ENCODE measurements around the gene RAD21L1. TPM values are rescaled to one million over a fixed set of nuclear protein-coding genes. Genes with fewer than 3 reads are reported as not detected.

Gene RAD21L1
- total and polyA plus RNA-seq, 4 donors = not detected

GRCh38 chr20:1178103-1178502 lies 47.7 kb upstream of the RAD21L1 start:
- Histone ChIP-seq H3K36me3 (ENCODE audit: control insufficient read depth in 4 of 4, insufficient read depth in 3 of 4, low read depth in 1 of 4, low read length in 3 of 4) (peaks cover 0 to 6% (median 0%) of the 10 kb centered on the region in 4 donors), H3K4me3 (ENCODE audit: low read depth in 1 of 3, low read length in 3 of 3) (no peak overlapping the region), H3K27me3 (ENCODE audit: control insufficient read depth in 4 of 4, insufficient read depth in 4 of 4, low read length in 3 of 4) (no peaks in the 10 kb centered on the region), H3K4me1 (ENCODE audit: control insufficient read depth in 4 of 4, insufficient read depth in 4 of 4, low read length in 3 of 4) (peaks cover 4 to 16% (median 7%) of the 10 kb centered on the region in 4 donors), H3K9ac (ENCODE audit: low read depth in 1 of 2, low read length in 2 of 2) (no peak overlapping the region), H3K27ac (ENCODE audit: low read depth in 1 of 2, low read length in 2 of 2) (no peak overlapping the region), H3K9me3 (ENCODE audit: control insufficient read depth in 4 of 4, low read length in 3 of 4) (no peaks in the 10 kb centered on the region)
- WGBS = 86% methylated on average over 3 of the region's 3 CpGs
- no peak for DNase-seq (ENCODE audit: low spot score)
- no peak for TF ChIP-seq RXRA (IDR thresholded peaks at IDR 0.05)
- TF ChIP-seq RAD21 (IDR thresholded peaks at IDR 0.05) = no peak
- no peak for TF ChIP-seq CTCF (IDR thresholded peaks at IDR 0.05; ENCODE audit: low read depth, low read length, missing input control)
- no peak for TF ChIP-seq JUND (IDR thresholded peaks at IDR 0.05)
- TF ChIP-seq ZBTB33 (IDR thresholded peaks at IDR 0.05) = no peak
- TF ChIP-seq EGR1 (IDR thresholded peaks at IDR 0.05; ENCODE audit: low read depth in 2 of 2) = no peak
- TF ChIP-seq HNF4G (IDR thresholded peaks at IDR 0.05) = no peak
- no peak for TF ChIP-seq HNF4A (conservative IDR thresholded peaks at IDR 0.05)
- TF ChIP-seq FOXA2 (IDR thresholded peaks at IDR 0.05) = no peak
- no peak for TF ChIP-seq TAF1 (conservative IDR thresholded peaks at IDR 0.05)

GRCh38 chr20:1178623-1179022 lies 47.2 kb upstream of the RAD21L1 start:
- Histone ChIP-seq H3K27ac (ENCODE audit: low read depth in 1 of 2, low read length in 2 of 2) (no peak overlapping the region), H3K9ac (ENCODE audit: low read depth in 1 of 2, low read length in 2 of 2) (no peak overlapping the region)

GRCh38 chr20:1180949-1181348 lies 44.9 kb upstream of the RAD21L1 start:
- no peaks in the 10 kb centered on the region for H3K36me3 ChIP-seq (ENCODE audit: control insufficient read depth in 4 of 4, insufficient read depth in 3 of 4, low read depth in 1 of 4, low read length in 3 of 4)
- DNase-seq (ENCODE audit: low spot score) = no peak
- H3K9me3 ChIP-seq (ENCODE audit: control insufficient read depth in 4 of 4, low read length in 3 of 4) = no peaks in the 10 kb centered on the region
- H3K4me1 ChIP-seq (ENCODE audit: control insufficient read depth in 4 of 4, insufficient read depth in 4 of 4, low read length in 3 of 4) = peaks cover 6 to 24% (median 14%) of the 10 kb centered on the region in 4 donors
- WGBS = 97% methylated on average over 27 of the region's 27 CpGs
- no peaks in the 10 kb centered on the region for H3K27me3 ChIP-seq (ENCODE audit: control insufficient read depth in 4 of 4, insufficient read depth in 4 of 4, low read length in 3 of 4)
- no peak for TF ChIP-seq FOXA1 (IDR thresholded peaks at IDR 0.05)
- no peak for TF ChIP-seq RAD21 (IDR thresholded peaks at IDR 0.05)
- no peak for TF ChIP-seq YY1 (IDR thresholded peaks at IDR 0.05)
- no peak for TF ChIP-seq TAF1 (conservative IDR thresholded peaks at IDR 0.05)
- no peak for TF ChIP-seq NR2F2 (IDR thresholded peaks at IDR 0.05)
- no peak for TF ChIP-seq RXRA (IDR thresholded peaks at IDR 0.05)
- no peak overlapping the region for H3K9ac ChIP-seq (ENCODE audit: low read depth in 1 of 2, low read length in 2 of 2)
- H3K4me3 ChIP-seq (ENCODE audit: low read depth in 1 of 3, low read length in 3 of 3) = no peak overlapping the region
- no peak overlapping the region for H3K27ac ChIP-seq (ENCODE audit: low read depth in 1 of 2, low read length in 2 of 2)

More at GRCh38 chr20:1178623-1179022, 47.2 kb upstream of the RAD21L1 start:
- Histone ChIP-seq H3K36me3 (ENCODE audit: control insufficient read depth in 4 of 4, insufficient read depth in 3 of 4, low read depth in 1 of 4, low read length in 3 of 4) (peaks cover 0 to 5% (median 0%) of the 10 kb centered on the region in 4 donors), H3K4me3 (ENCODE audit: low read depth in 1 of 3, low read length in 3 of 3) (no peak overlapping the region), H3K4me1 (ENCODE audit: control insufficient read depth in 4 of 4, insufficient read depth in 4 of 4, low read length in 3 of 4) (peaks cover 4 to 16% (median 7%) of the 10 kb centered on the region in 4 donors), H3K9me3 (ENCODE audit: control insufficient read depth in 4 of 4, low read length in 3 of 4) (no peaks in the 10 kb centered on the region), H3K27me3 (ENCODE audit: control insufficient read depth in 4 of 4, insufficient read depth in 4 of 4, low read length in 3 of 4) (no peaks in the 10 kb centered on the region)
- no peak for TF ChIP-seq RAD21 (IDR thresholded peaks at IDR 0.05)
- TF ChIP-seq TAF1 (conservative IDR thresholded peaks at IDR 0.05) = no peak
- TF ChIP-seq EGR1 (IDR thresholded peaks at IDR 0.05; ENCODE audit: low read depth in 2 of 2) = no peak
- TF ChIP-seq RXRA (IDR thresholded peaks at IDR 0.05) = peak in 1 of 2 donors; percentile 10
- peak; percentile 54 for TF ChIP-seq YY1 (IDR thresholded peaks at IDR 0.05)
- no peak for TF ChIP-seq ATF3 (IDR thresholded peaks at IDR 0.05)
- no peak for TF ChIP-seq HNF4G (IDR thresholded peaks at IDR 0.05)
- TF ChIP-seq HNF4A (conservative IDR thresholded peaks at IDR 0.05) = no peak
- no peak for DNase-seq (ENCODE audit: low spot score)
- 47% methylated on average over 3 of the region's 3 CpGs for WGBS

Data from liver (tissue), 9 donors.